Activated CD4-positive, alpha-beta T cell treated with anti-CD3 and anti-CD28 coated beads for 36 hours (primary cell): ENCODE data around the gene LAIR1. TPM values are rescaled to one million over a fixed set of nuclear protein-coding genes. Genes with fewer than 3 reads are reported as not detected.

ENCODE experiments used
- ATAC-seq: fragments of 200-7000 bp; cut with Tn5 transposase; one replicate; pipeline ENCODE4 v1.10.0; 2021; ENCODE audit warnings: mild to moderate bottlenecking, moderate library complexity
- CTCF ChIA-PET: fragments of 350-600 bp; sonication (Branson Sonifier 250); formaldehyde crosslinking; loops from one replicate; lab custom pipeline; 2021; ENCODE audit warnings: antibody characterized with exemption; lab: Charles Lee
- POLR2A ChIA-PET: fragments of 350-600 bp; sonication (Branson Sonifier 250); formaldehyde crosslinking; loops from one replicate; lab custom pipeline; 2021; ENCODE audit warnings: antibody characterized with exemption, inconsistent platforms; lab: Charles Lee
- DNase-seq: peaks from one replicate; pipeline ENCODE4 v3.0.0-alpha.2; 2020
- H3K27ac Mint-ChIP-seq: one replicate; pipeline ENCODE4 v1.8.0; 2021; ENCODE audit warnings: mixed read lengths
- H3K27me3 Mint-ChIP-seq: one replicate; pipeline ENCODE4 v1.8.0; 2021; ENCODE audit warnings: mixed read lengths
- H3K36me3 Mint-ChIP-seq: one replicate; pipeline ENCODE4 v1.8.0; 2021; ENCODE audit warnings: low read depth, mixed read lengths
- H3K4me1 Mint-ChIP-seq: one replicate; pipeline ENCODE4 v1.8.0; 2021; ENCODE audit warnings: mixed read lengths
- H3K4me3 Mint-ChIP-seq: one replicate; pipeline ENCODE4 v1.8.0; 2021; ENCODE audit warnings: mild to moderate bottlenecking, moderate library complexity, mixed read lengths
- H3K9me3 Mint-ChIP-seq: one replicate; pipeline ENCODE4 v1.8.0; 2021; ENCODE audit warnings: low read depth, mixed read lengths
- intact Hi-C, 2 experiments: fragments of 100-400 bp; cut with DNase I in 1 of 2; cut with micrococcal nuclease in 1 of 2; formaldehyde crosslinking; loops; one replicate each; pipeline versions ENCODE4 v1.14.2 to v1.15.1; 2022 to 2024; cut with DNase I, micrococcal nuclease
- total RNA-seq, 2 experiments: library from RNA; stranded (reverse); gene quantifications; one replicate each; pipeline ENCODE4 v1.2.3, GENCODE V29; 2021

LAIR1 gene
- total RNA-seq = 1 to 10 TPM; 3.5 to 4.7 TPM

- CTCF ChIA-PET = interaction anchor here (0.8 to 1.7 kb wide), 2 partner anchors 26 to 97 kb away, joined by 5 to 6 read pairs; no protein-coding TSS in a partner anchor
- H3K4me3 Mint-ChIP-seq = peak within 1 kb of the TSS; percentile 81
- H3K36me3 Mint-ChIP-seq = no peaks in the 10 kb centered on the region
- peak; percentile 68 for DNase-seq
- intact Hi-C loops = no loop called here
- peak; percentile 81 for ATAC-seq
- peaks cover 60% of the 10 kb centered on the region for H3K4me1 Mint-ChIP-seq
- no peaks in the 10 kb centered on the region for H3K9me3 Mint-ChIP-seq
- peak within 1 kb of the TSS; percentile 85 for H3K27ac Mint-ChIP-seq
- POLR2A ChIA-PET = no interaction called here
- peaks cover 3% of the 10 kb centered on the region for H3K27me3 Mint-ChIP-seq
These were observed at the start of gene LAIR1 for GRCh38 chr19:54364775-54365257. Gene LAIR1, minus strand, starts transcription at chr19:54364931. Its CDS starts 127 bp downstream, at chr19:54364804.

GRCh38 chr19:54414156-54414555, 49.4 kb upstream of the LAIR1 start:
- CTCF ChIA-PET = no interaction called here
- ATAC-seq = no peak
- POLR2A ChIA-PET = no interaction called here

GRCh38 chr19:54412877-54413276, 48.1 kb upstream of the LAIR1 start:
- CTCF ChIA-PET = no interaction called here

More at GRCh38 chr19:54414156-54414555, 49.4 kb upstream of the LAIR1 start:
- Mint-ChIP-seq H3K36me3 (no peaks in the 10 kb centered on the region), H3K9me3 (peaks cover 5% of the 10 kb centered on the region), H3K27ac (no peak overlapping the region), H3K4me1 (peaks cover 15% of the 10 kb centered on the region), H3K27me3 (peaks cover 38% of the 10 kb centered on the region), H3K4me3 (no peak overlapping the region)
- DNase-seq = no peak
- intact Hi-C loops = no loop called here

GRCh38 chr19:54411033-54411432, 46.3 kb upstream of the LAIR1 start:
- ChIA-PET POLR2A (no interaction called here), CTCF (interaction anchor here (0.7 kb wide), 1 partner anchor 70 kb away, joined by 3 read pairs; no protein-coding TSS in a partner anchor)
- no peak overlapping the region for H3K4me3 Mint-ChIP-seq
- no peaks in the 10 kb centered on the region for H3K36me3 Mint-ChIP-seq
- ATAC-seq (no peak), DNase-seq (no peak)
- H3K4me1 Mint-ChIP-seq = no peaks in the 10 kb centered on the region
- no peak overlapping the region for H3K27ac Mint-ChIP-seq
- peaks cover 24% of the 10 kb centered on the region for H3K27me3 Mint-ChIP-seq
- intact Hi-C loops = no loop called here
- H3K9me3 Mint-ChIP-seq = peaks cover 8% of the 10 kb centered on the region

More at GRCh38 chr19:54412877-54413276, 48.1 kb upstream of the LAIR1 start:
- intact Hi-C loops = no loop called here
- POLR2A ChIA-PET = no interaction called here
- no peak overlapping the region for H3K27ac Mint-ChIP-seq
- H3K27me3 Mint-ChIP-seq = peaks cover 34% of the 10 kb centered on the region
- H3K4me1 Mint-ChIP-seq = peaks cover 10% of the 10 kb centered on the region
- no peak overlapping the region for H3K4me3 Mint-ChIP-seq
- DNase-seq (no peak), ATAC-seq (no peak)
- peaks cover 8% of the 10 kb centered on the region for H3K9me3 Mint-ChIP-seq
- no peaks in the 10 kb centered on the region for H3K36me3 Mint-ChIP-seq

GRCh38 chr19:54408456-54409026, 43.8 kb upstream of the LAIR1 start:
- no peak for DNase-seq
- Mint-ChIP-seq H3K4me3 (no peak overlapping the region), H3K27ac (no peak overlapping the region), H3K4me1 (no peaks in the 10 kb centered on the region), H3K9me3 (peaks cover 4% of the 10 kb centered on the region), H3K27me3 (peaks cover 6% of the 10 kb centered on the region), H3K36me3 (no peaks in the 10 kb centered on the region)
- CTCF ChIA-PET = interaction anchor here (0.9 to 1.2 kb wide), 2 partner anchors 14 to 30 kb away, joined by 3 read pairs; no protein-coding TSS in a partner anchor
- intact Hi-C loops = no loop called here
- no peak for ATAC-seq
- POLR2A ChIA-PET = no interaction called here

GRCh38 chr19:54407780-54408179, 43.0 kb upstream of the LAIR1 start:
- ATAC-seq (no peak), DNase-seq (no peak)
- POLR2A ChIA-PET = no interaction called here
- intact Hi-C loops = no loop called here
- no peaks in the 10 kb centered on the region for H3K36me3 Mint-ChIP-seq
- peaks cover 4% of the 10 kb centered on the region for H3K9me3 Mint-ChIP-seq
- peaks cover 3% of the 10 kb centered on the region for H3K27me3 Mint-ChIP-seq
- H3K27ac Mint-ChIP-seq = no peak overlapping the region
- no peaks in the 10 kb centered on the region for H3K4me1 Mint-ChIP-seq
- no peak overlapping the region for H3K4me3 Mint-ChIP-seq
- CTCF ChIA-PET = interaction anchor here (0.9 to 1.5 kb wide), 2 partner anchors 8 to 13 kb away, joined by 3 to 4 read pairs; no protein-coding TSS in a partner anchor

GRCh38 chr19:54405628-54406027, 40.9 kb upstream of the LAIR1 start:
- Mint-ChIP-seq H3K27ac (no peak overlapping the region), H3K27me3 (no peaks in the 10 kb centered on the region), H3K4me3 (no peak overlapping the region), H3K36me3 (no peaks in the 10 kb centered on the region), H3K4me1 (no peaks in the 10 kb centered on the region), H3K9me3 (peaks cover 4% of the 10 kb centered on the region)
- intact Hi-C loops = no loop called here
- CTCF ChIA-PET = no interaction called here
- DNase-seq = no peak
- POLR2A ChIA-PET = no interaction called here
- no peak for ATAC-seq

GRCh38 chr19:54403054-54403453, 38.3 kb upstream of the LAIR1 start:
- Mint-ChIP-seq H3K27me3 (no peaks in the 10 kb centered on the region), H3K27ac (no peak overlapping the region), H3K36me3 (no peaks in the 10 kb centered on the region), H3K4me1 (no peaks in the 10 kb centered on the region), H3K9me3 (no peaks in the 10 kb centered on the region), H3K4me3 (no peak overlapping the region)
- intact Hi-C loops = no loop called here
- CTCF ChIA-PET = no interaction called here
- ATAC-seq (no peak), DNase-seq (no peak)
- POLR2A ChIA-PET = no interaction called here

GRCh38 chr19:54400913-54401312, 36.2 kb upstream of the LAIR1 start:
- H3K9me3 Mint-ChIP-seq = no peaks in the 10 kb centered on the region
- DNase-seq (no peak), ATAC-seq (no peak)
- no peak overlapping the region for H3K4me3 Mint-ChIP-seq
- intact Hi-C loops = no loop called here
- peaks cover 2% of the 10 kb centered on the region for H3K27me3 Mint-ChIP-seq
- CTCF ChIA-PET = interaction anchor here (0.7 to 1.2 kb wide), 3 partner anchors 9 to 689 kb away, joined by 3 to 4 read pairs (median 3); no protein-coding TSS in a partner anchor
- no peaks in the 10 kb centered on the region for H3K36me3 Mint-ChIP-seq
- H3K27ac Mint-ChIP-seq = no peak overlapping the region
- no peaks in the 10 kb centered on the region for H3K4me1 Mint-ChIP-seq
- POLR2A ChIA-PET = no interaction called here

GRCh38 chr19:54399189-54399588, 34.5 kb upstream of the LAIR1 start:
- H3K4me3 Mint-ChIP-seq = no peak overlapping the region
- H3K4me1 Mint-ChIP-seq = no peaks in the 10 kb centered on the region
- H3K27me3 Mint-ChIP-seq = peaks cover 4% of the 10 kb centered on the region
- ATAC-seq (no peak), DNase-seq (no peak)
- no peaks in the 10 kb centered on the region for H3K9me3 Mint-ChIP-seq
- H3K27ac Mint-ChIP-seq = no peak overlapping the region
- ChIA-PET CTCF (interaction anchor here (1.0 kb wide), 1 partner anchor 75 kb away, joined by 3 read pairs; no protein-coding TSS in a partner anchor), POLR2A (no interaction called here)
- no peaks in the 10 kb centered on the region for H3K36me3 Mint-ChIP-seq
- intact Hi-C loops = no loop called here

- ChIA-PET CTCF (interaction anchor here (0.6 to 1.5 kb wide), 2 partner anchors 71 to 87 kb away, joined by 3 to 4 read pairs; no protein-coding TSS in a partner anchor), POLR2A (no interaction called here)
- ATAC-seq (no peak), DNase-seq (no peak)
- H3K4me3 Mint-ChIP-seq = no peak overlapping the region
- H3K27ac Mint-ChIP-seq = no peak overlapping the region
- no peaks in the 10 kb centered on the region for H3K36me3 Mint-ChIP-seq
- intact Hi-C loops = no loop called here
- no peaks in the 10 kb centered on the region for H3K9me3 Mint-ChIP-seq
- H3K27me3 Mint-ChIP-seq = peaks cover 9% of the 10 kb centered on the region
- peaks cover 5% of the 10 kb centered on the region for H3K4me1 Mint-ChIP-seq
These were observed 31.0 kb upstream of the LAIR1 start for GRCh38 chr19:54395685-54396084.

- POLR2A ChIA-PET = no interaction called here
- no peaks in the 10 kb centered on the region for H3K9me3 Mint-ChIP-seq
These were observed 28.6 kb upstream of the LAIR1 start for GRCh38 chr19:54393381-54393780.

More at GRCh38 chr19:54393381-54393780, 28.6 kb upstream of the LAIR1 start:
- CTCF ChIA-PET = interaction anchor here (0.7 to 1.0 kb wide), 2 partner anchors 9 to 33 kb away, joined by 3 to 6 read pairs; no protein-coding TSS in a partner anchor
- intact Hi-C loops = loop anchor here in 1 of 2 experiments (5.0 kb wide), 1 partner anchor 36 kb away; no protein-coding TSS in a partner anchor
- H3K27ac Mint-ChIP-seq = no peak overlapping the region
- DNase-seq = no peak
- H3K36me3 Mint-ChIP-seq = no peaks in the 10 kb centered on the region
- no peak for ATAC-seq
- peaks cover 23% of the 10 kb centered on the region for H3K4me1 Mint-ChIP-seq
- H3K4me3 Mint-ChIP-seq = no peak overlapping the region
- peaks cover 13% of the 10 kb centered on the region for H3K27me3 Mint-ChIP-seq
